ENCODE measurements around the gene APCDD1L.
"Not testable (repeated sequence)": the region's sequence is repeated elsewhere in the genome, so short reads cannot be mapped to it uniquely, and the experiment has no call there.

The APCDD1L gene

DNA sequence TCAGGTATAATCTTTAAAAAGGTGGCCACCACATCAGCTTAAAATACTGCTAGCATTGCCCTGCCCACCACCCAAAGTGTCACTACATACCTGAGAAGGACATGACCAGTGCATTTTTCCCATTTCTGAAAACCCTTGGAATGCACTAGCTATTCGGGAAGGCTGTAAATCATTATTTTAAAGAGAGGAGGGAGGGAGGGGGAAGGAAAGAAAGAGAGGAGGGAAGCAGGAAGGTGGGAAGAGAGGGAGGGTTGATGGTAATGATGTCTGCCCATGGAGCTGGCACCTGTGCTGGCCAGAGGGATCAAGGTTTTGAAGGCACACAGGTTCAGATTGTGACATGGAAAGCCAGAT, 93.7 kb downstream of the APCDD1L start:
- in situ Hi-C loops (cut with MboI; ENCODE audit: low sequenced_read_pairs): no loop called here

- in situ Hi-C loops (cut with MboI; ENCODE audit: low sequenced_read_pairs): no loop called here
These were observed 94.3 kb downstream of the APCDD1L start for GRCh38 chr20:58420798-58421496.

GRCh38 chr20:58418949-58419748, 96.0 kb downstream of the APCDD1L start:
- in situ Hi-C loops (cut with MboI; ENCODE audit: low sequenced_read_pairs): no loop called here

DNA sequence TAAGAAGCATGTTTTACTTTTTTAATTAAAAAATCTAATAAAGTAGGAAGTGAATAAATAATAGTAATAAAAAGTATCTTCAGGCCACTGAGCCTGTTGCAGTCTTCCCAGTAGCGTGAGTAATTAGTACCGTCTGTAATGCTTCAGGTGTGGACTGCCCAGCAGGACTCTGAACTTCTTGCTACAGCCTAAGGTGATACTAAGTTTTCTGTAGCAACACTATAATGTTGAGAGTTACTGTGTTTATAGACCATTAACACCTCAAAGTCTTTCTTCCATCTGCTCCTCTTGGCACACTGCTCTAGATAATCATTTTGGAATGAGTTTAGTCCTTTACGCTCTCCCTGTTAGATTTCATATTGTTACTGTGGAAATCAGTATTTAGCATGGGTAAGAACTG, 97.8 kb downstream of the APCDD1L start:
- in situ Hi-C loops (cut with MboI; ENCODE audit: low sequenced_read_pairs): no loop called here

DNA sequence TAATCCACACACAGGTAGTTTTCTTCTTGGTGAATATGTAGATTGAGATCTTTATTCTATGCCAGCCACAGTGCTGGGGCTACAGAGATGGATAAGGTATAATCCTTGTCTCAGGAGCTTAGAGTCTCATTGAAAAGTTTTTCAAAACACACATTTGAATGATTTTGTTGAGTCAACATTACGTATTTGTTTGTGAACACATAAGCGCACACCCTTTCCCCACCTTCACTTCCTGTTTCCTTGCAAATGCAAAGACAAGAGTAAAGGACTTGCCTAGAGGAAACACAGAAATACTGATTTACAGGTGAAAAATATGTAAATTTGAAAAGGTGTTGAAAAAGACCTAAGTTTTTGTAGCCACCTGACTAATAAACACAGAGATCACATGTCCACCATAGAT, 98.4 kb downstream of the APCDD1L start:
- in situ Hi-C loops (cut with MboI; ENCODE audit: low sequenced_read_pairs): no loop called here

DNA sequence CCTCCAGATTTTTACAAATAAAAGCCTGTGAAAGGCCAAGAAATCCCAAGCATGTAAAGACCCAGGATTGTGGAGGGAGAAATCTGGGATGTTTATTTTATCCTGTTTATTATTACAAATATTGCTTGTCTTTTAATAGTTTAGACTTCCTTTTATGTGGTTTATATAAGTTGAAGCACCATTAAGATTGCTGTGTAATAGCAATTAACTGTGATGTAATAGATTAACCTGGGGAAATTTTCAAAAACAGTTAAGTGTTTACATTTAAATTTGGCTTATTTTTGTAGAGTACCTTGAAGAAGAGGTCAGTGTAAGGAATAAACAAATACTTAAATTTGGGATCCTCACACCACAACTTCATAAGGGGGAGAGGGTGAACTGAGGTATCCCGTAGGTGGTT, 99.1 kb downstream of the APCDD1L start:
- in situ Hi-C loops (cut with MboI; ENCODE audit: low sequenced_read_pairs): no loop called here

- in situ Hi-C loops (cut with MboI; ENCODE audit: low sequenced_read_pairs): not testable (repeated sequence)
These were observed 100.4 kb downstream of the APCDD1L start for GRCh38 chr20:58414786-58415185.

GRCh38 chr20:58414216-58414615, 101.0 kb downstream of the APCDD1L start:
- in situ Hi-C loops (cut with MboI; ENCODE audit: low sequenced_read_pairs): not testable (repeated sequence)
